H1 (cell line): Measurements from ENCODE around the gene PMM2. TPM values are rescaled to one million over a fixed set of nuclear protein-coding genes. Genes with fewer than 3 reads are reported as not detected.

ENCODE experiments used
- CTCF ChIA-PET: fragments of 300-600 bp; sonication (Branson Sonifier 250); formaldehyde crosslinking; loops from one replicate; lab custom pipeline; 2021; ENCODE audit not compliant: partially characterized antibody; lab: Charles Lee
- POLR2A ChIA-PET: fragments of 300-600 bp; sonication (Branson Sonifier 250); formaldehyde crosslinking; loops from one replicate; lab custom pipeline; 2021; ENCODE audit warnings: inconsistent platforms; ENCODE audit not compliant: partially characterized antibody; lab: Charles Lee
- DNase-seq, 2 experiments: peaks; one replicate each; pipeline versions ENCODE4 v3.0.0 to v3.0.0-alpha.2; 2010 to 2022; ENCODE audit warnings: low spot score in 2 of 2, low read depth in 1 of 2, mixed read lengths in 1 of 2
- FAIRE-seq: peaks from 2 replicates; lab custom pipeline; 2011; peaks lifted over from hg19 to GRCh38; lab: Jason Lieb, UNC
- H2AFZ ChIP-seq: 2 replicates; pipeline ENCODE4 v1.8.1; 2012; ENCODE audit warnings: low read length, inconsistent platforms
- H2AK5ac ChIP-seq: 2 replicates; pipeline ENCODE4 v1.6.1; 2013; ENCODE audit warnings: low read depth, low read length
- H2BK120ac ChIP-seq: replicated peaks from 2 replicates; pipeline ENCODE3; 2013; ENCODE audit warnings: low read depth, low read length, inconsistent platforms
- H2BK12ac ChIP-seq: 2 replicates; pipeline ENCODE4 v1.6.1; 2013; ENCODE audit warnings: low read depth, low read length
- H2BK15ac ChIP-seq: 2 replicates; pipeline ENCODE4 v1.6.1; 2013; ENCODE audit warnings: low read length
- H2BK20ac ChIP-seq: 2 replicates; pipeline ENCODE4 v1.6.1; 2013; ENCODE audit warnings: low read length
- H2BK5ac ChIP-seq: 2 replicates; pipeline ENCODE4 v1.6.1; 2013; ENCODE audit warnings: low read depth, low read length
- H3K14ac ChIP-seq: 2 replicates; pipeline ENCODE4 v1.6.1; 2013; ENCODE audit warnings: inconsistent platforms; ENCODE audit not compliant: insufficient read length
- H3K18ac ChIP-seq: 2 replicates; pipeline ENCODE4 v1.6.1; 2013; ENCODE audit warnings: low read length; ENCODE audit errors: extremely low read depth
- H3K23ac ChIP-seq: 2 replicates; pipeline ENCODE4 v1.6.1; 2013; ENCODE audit warnings: inconsistent platforms; ENCODE audit not compliant: insufficient read length
- H3K23me2 ChIP-seq: 2 replicates; pipeline ENCODE4 v1.6.1; 2013; ENCODE audit warnings: low read depth, low read length
- H3K27ac ChIP-seq: 2 replicates; pipeline ENCODE4 v1.6.1; 2011; ENCODE audit warnings: low read depth, low read length, inconsistent platforms
- H3K27me3 ChIP-seq, 4 experiments: replicated peaks in 1 of 4; 1 replicate in 1 of 4; 2 replicates in 3 of 4; pipeline versions ENCODE4 v1.6.1 to v1.8.1; 2011 to 2013; ENCODE audit warnings: low read length in 3 of 4, mild to moderate bottlenecking in 3 of 4, inconsistent platforms in 2 of 4, mixed read lengths in 2 of 4, moderate library complexity in 1 of 4; ENCODE audit not compliant: control insufficient read depth in 3 of 4, insufficient read depth in 3 of 4; ENCODE audit errors: extremely low read depth in 1 of 4
- H3K36me3 ChIP-seq, 4 experiments: 2 replicates each; pipeline versions ENCODE4 v1.6.1 to v1.8.1; 2011 to 2013; ENCODE audit warnings: mild to moderate bottlenecking in 4 of 4, low read length in 3 of 4, moderate library complexity in 2 of 4, control low read depth in 1 of 4, inconsistent platforms in 1 of 4; ENCODE audit not compliant: insufficient read depth in 4 of 4, control insufficient read depth in 2 of 4
- H3K4ac ChIP-seq: replicated peaks from 2 replicates; pipeline ENCODE3; 2013; ENCODE audit warnings: low read length, low read depth, mixed read lengths, inconsistent platforms; ENCODE audit not compliant: insufficient read length
- H3K4me1 ChIP-seq, 4 experiments: replicated peaks in 1 of 4; 1 replicate in 1 of 4; 2 replicates in 3 of 4; pipeline versions ENCODE4 v1.6.1 to v1.8.1; 2011 to 2013; ENCODE audit warnings: low read length in 3 of 4, inconsistent platforms in 2 of 4, mixed read lengths in 1 of 4; ENCODE audit not compliant: insufficient read depth in 4 of 4, control insufficient read depth in 3 of 4
- H3K4me2 ChIP-seq, 2 experiments: 2 replicates each; pipeline versions ENCODE4 v1.6.1 to v1.8.1; 2011 to 2013; ENCODE audit warnings: low read depth in 2 of 2, low read length in 2 of 2, control low read depth in 1 of 2, inconsistent platforms in 1 of 2, mild to moderate bottlenecking in 1 of 2; ENCODE audit not compliant: insufficient read depth in 1 of 2
- H3K4me3 ChIP-seq, 4 experiments: fragments of 200-600, 300-600 bp in 1 of 4; sonication (generic), shearing (Covaris generic), sonication (Bioruptor Twin) in 1 of 4; 2 replicates each; pipeline versions ENCODE4 v1.5.1 to v1.8.1; 2011 to 2016; ENCODE audit warnings: low read length in 4 of 4, low read depth in 3 of 4, control low read depth in 2 of 4, inconsistent platforms in 2 of 4, mild to moderate bottlenecking in 2 of 4, mixed read lengths in 1 of 4, moderate library complexity in 1 of 4; ENCODE audit not compliant: insufficient read depth in 2 of 4; ENCODE audit errors: extremely low read depth in 1 of 4
- H3K56ac ChIP-seq: replicated peaks from 2 replicates; pipeline ENCODE3; 2013; ENCODE audit warnings: low read depth, mild to moderate bottlenecking, mixed read lengths, low read length, inconsistent platforms; ENCODE audit not compliant: insufficient read length
- H3K79me1 ChIP-seq: 2 replicates; pipeline ENCODE4 v1.6.1; 2013; ENCODE audit warnings: low read depth, low read length, control low read depth
- H3K79me2 ChIP-seq, 2 experiments: 2 replicates each; pipeline versions ENCODE4 v1.6.1 to v1.8.1; 2012 to 2013; ENCODE audit warnings: low read length in 2 of 2, mild to moderate bottlenecking in 2 of 2, inconsistent platforms in 1 of 2; ENCODE audit not compliant: insufficient read depth in 2 of 2, control insufficient read depth in 1 of 2
- H3K9ac ChIP-seq, 4 experiments: replicated peaks in 1 of 4; 1 replicate in 1 of 4; 2 replicates in 3 of 4; pipeline versions ENCODE4 v1.6.1 to v1.8.1; 2011 to 2013; ENCODE audit warnings: low read depth in 3 of 4, low read length in 3 of 4, control low read depth in 2 of 4, mild to moderate bottlenecking in 2 of 4, moderate library complexity in 2 of 4, inconsistent platforms in 1 of 4; ENCODE audit errors: extremely low read depth in 1 of 4
- H3K9me3 ChIP-seq, 2 experiments: 2 replicates each; pipeline versions ENCODE4 v1.6.1 to v1.8.1; 2012 to 2013; ENCODE audit warnings: mild to moderate bottlenecking in 2 of 2, moderate library complexity in 2 of 2, control low read depth in 1 of 2, inconsistent platforms in 1 of 2, low read depth in 1 of 2, low read length in 1 of 2, mixed read lengths in 1 of 2; ENCODE audit not compliant: insufficient read depth in 2 of 2
- H4K20me1 ChIP-seq, 2 experiments: replicated peaks in 1 of 2; 2 replicates each; pipeline versions ENCODE3 to v1.8.1; 2011 to 2013; ENCODE audit warnings: inconsistent platforms in 2 of 2, low read length in 2 of 2, mild to moderate bottlenecking in 1 of 2; ENCODE audit not compliant: insufficient read depth in 2 of 2, control insufficient read depth in 1 of 2
- H4K5ac ChIP-seq: 2 replicates; pipeline ENCODE4 v1.6.1; 2013; ENCODE audit warnings: low read length, low read depth, mixed read lengths, inconsistent platforms; ENCODE audit not compliant: insufficient read length
- H4K8ac ChIP-seq: 2 replicates; pipeline ENCODE4 v1.8.0; 2013; ENCODE audit warnings: mild to moderate bottlenecking, moderate library complexity, low read length, inconsistent platforms; ENCODE audit not compliant: insufficient read depth; ENCODE audit errors: extremely low read depth
- H4K91ac ChIP-seq: replicated peaks from 2 replicates; pipeline ENCODE3; 2013; ENCODE audit warnings: low read length, mixed read lengths, inconsistent platforms; ENCODE audit not compliant: insufficient read length
- EP300 ChIP-seq, 2 experiments: IDR thresholded peaks; 1 replicate in 1 of 2; 2 replicates in 1 of 2; pipeline ENCODE4 v1.6.1; 2011 to 2012; ENCODE audit warnings: low read depth in 2 of 2, low read length in 2 of 2, mild to moderate bottlenecking in 2 of 2, borderline replicate concordance in 1 of 2, inconsistent platforms in 1 of 2, moderate library complexity in 1 of 2
- KDM1A ChIP-seq: fragments of 200-600, 300-600 bp; sonication (generic); IDR thresholded peaks from 2 replicates; pipeline ENCODE4 v1.7.1; 2016; ENCODE audit warnings: mild to moderate bottlenecking, low read length, borderline replicate concordance
- RAD21 ChIP-seq, 2 experiments: IDR thresholded peaks in 1 of 2; conservative IDR thresholded peaks in 1 of 2; 2 replicates each; pipeline ENCODE4 v1.6.1; 2011; ENCODE audit warnings: low read depth in 2 of 2, low read length in 2 of 2, improper control_type of control experiment in 1 of 2, inconsistent platforms in 1 of 2, mild to moderate bottlenecking in 1 of 2, moderate library complexity in 1 of 2
- whole genome bisulfite sequencing, 2 experiments: shearing (Covaris generic) in 1 of 2; methylation state at CpG; one replicate each; pipeline versions ENCODE4 v1.1.6 to v1.1.7; 2013 to 2015; ENCODE audit warnings: low lambda C conversion rate in 2 of 2, mixed read lengths in 2 of 2, inconsistent platforms in 1 of 2, low coverage in 1 of 2, missing lambda C conversion rate in 1 of 2; ENCODE audit not compliant: insufficient replicate concordance in 2 of 2, insufficient coverage in 1 of 2, insufficient read length in 1 of 2; ENCODE audit errors: extremely low coverage in 1 of 2, missing lambda C conversion rate in 1 of 2; 5-methylcytosine and 5-hydroxymethylcytosine counted together
- polyA plus RNA-seq, 7 experiments: library from polyadenylated mRNA; depleted of rRNA in 3 of 7; stranded (reverse) in 5 of 7; unstranded in 2 of 7; fragments of >200 nt in 5 of 7; fragments of 200-250 nt in 2 of 7; gene quantifications; 1 replicate in 5 of 7; 2 replicates in 1 of 7; 4 replicates in 1 of 7; pipeline versions ENCODE4 v1.2.1 to v1.2.3, GENCODE V29; 2011 to 2013; ENCODE audit warnings: missing spikeins in 2 of 7, mixed read lengths in 2 of 7
- total RNA-seq: library from RNA; stranded (reverse); fragmentation: NEBNext Ultra II Directional; extraction: Animal tissue kit (Norgen Biotek cat#: 25700); gene quantifications from 2 replicates; pipeline ENCODE4 v1.2.1, GENCODE V29; 2021

Gene PMM2
- total and polyA plus RNA-seq, 2 of the 8 experiments (the other 6 are each of a cell fraction or from before 2014, with no cell fraction given), result 26.2 to 49.4 TPM

DNA sequence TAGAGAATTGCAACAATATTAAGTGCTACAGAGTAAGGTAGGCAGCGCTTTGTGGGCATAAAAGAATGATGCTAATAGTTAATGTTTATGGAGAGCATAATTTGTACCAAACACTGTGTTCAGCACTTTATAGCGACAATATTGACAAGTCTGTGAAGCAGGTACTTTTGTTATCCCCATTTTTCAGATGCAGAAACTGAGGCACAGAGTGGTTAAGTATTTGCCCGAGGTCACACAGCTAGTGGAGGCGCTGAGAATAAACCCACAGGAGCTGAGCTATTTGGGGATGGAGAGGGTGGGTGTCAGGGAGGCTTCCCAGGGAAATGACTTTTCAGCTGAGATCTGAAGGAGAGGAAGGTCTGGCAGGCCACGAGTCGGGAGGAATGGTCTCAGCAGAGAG is 39.6 kb upstream of the PMM2 start:
- 91% methylated on average over 6 of the region's 6 CpGs; no CpG with 5 or more reads in 1 of the 2 experiments for WGBS, 2 experiments
- H3K4me1 ChIP-seq, result no peaks in the 10 kb centered on the region
- H3K9me3 ChIP-seq, result no peaks in the 10 kb centered on the region
- no peak overlapping the region for H3K9ac ChIP-seq
- H3K79me2 ChIP-seq, result no peaks in the 10 kb centered on the region; a peak in 1 of 4 replicates
- no peak overlapping the region for H3K4me2 ChIP-seq
- no peak overlapping the region for H3K18ac ChIP-seq
- H2BK20ac ChIP-seq, result no peak overlapping the region
- H4K8ac ChIP-seq, result no peak overlapping the region; the same call in 1 of the 2 replicates
- H3K23me2 ChIP-seq, result no peaks in the 10 kb centered on the region
- no peak for FAIRE-seq
- H2AK5ac ChIP-seq, result no peak overlapping the region
- H4K91ac ChIP-seq, result no peak overlapping the region
- H2AFZ ChIP-seq, result no peak overlapping the region
- H4K20me1 ChIP-seq, result no peaks in the 10 kb centered on the region
- no peak overlapping the region for H3K23ac ChIP-seq
- H3K79me1 ChIP-seq, result no peaks in the 10 kb centered on the region
- no peak overlapping the region for H3K56ac ChIP-seq
- no peak overlapping the region for H2BK120ac ChIP-seq
- H2BK15ac ChIP-seq, result no peak overlapping the region
- ChIA-PET POLR2A (no interaction called here), CTCF (interaction anchor here (1.1 kb wide), 1 partner anchor 122 kb away, joined by 3 read pairs; no protein-coding TSS in a partner anchor)
- no peak overlapping the region for H3K4ac ChIP-seq
- H2BK5ac ChIP-seq, result no peak overlapping the region
- no peak overlapping the region for H3K14ac ChIP-seq
- DNase-seq, result no peak
- H3K36me3 ChIP-seq, result no peaks in the 10 kb centered on the region; a peak in 1 of 8 replicates
- no peak overlapping the region for H4K5ac ChIP-seq
- TF ChIP-seq RAD21 (IDR thresholded peaks at IDR 0.05 in 1 of 2, conservative IDR thresholded peaks at IDR 0.05 in 1 of 2; ENCODE audit: low read depth in 2 of 2, low read length in 2 of 2) (no peak), KDM1A (peak; percentile 78; the same call in 1 of the 2 replicates), EP300 (IDR thresholded peaks at IDR 0.05; ENCODE audit: borderline replicate concordance in 1 of 2, low read depth in 2 of 2, low read length in 2 of 2) (no peak)
- H2BK12ac ChIP-seq, result no peak overlapping the region
- H3K27me3 ChIP-seq, result no peaks in the 10 kb centered on the region
- H3K27ac ChIP-seq, result no peak overlapping the region
- H3K4me3 ChIP-seq, result no peak overlapping the region
